ENCODE data around the gene TMEM121.

The TMEM121 gene

DNA sequence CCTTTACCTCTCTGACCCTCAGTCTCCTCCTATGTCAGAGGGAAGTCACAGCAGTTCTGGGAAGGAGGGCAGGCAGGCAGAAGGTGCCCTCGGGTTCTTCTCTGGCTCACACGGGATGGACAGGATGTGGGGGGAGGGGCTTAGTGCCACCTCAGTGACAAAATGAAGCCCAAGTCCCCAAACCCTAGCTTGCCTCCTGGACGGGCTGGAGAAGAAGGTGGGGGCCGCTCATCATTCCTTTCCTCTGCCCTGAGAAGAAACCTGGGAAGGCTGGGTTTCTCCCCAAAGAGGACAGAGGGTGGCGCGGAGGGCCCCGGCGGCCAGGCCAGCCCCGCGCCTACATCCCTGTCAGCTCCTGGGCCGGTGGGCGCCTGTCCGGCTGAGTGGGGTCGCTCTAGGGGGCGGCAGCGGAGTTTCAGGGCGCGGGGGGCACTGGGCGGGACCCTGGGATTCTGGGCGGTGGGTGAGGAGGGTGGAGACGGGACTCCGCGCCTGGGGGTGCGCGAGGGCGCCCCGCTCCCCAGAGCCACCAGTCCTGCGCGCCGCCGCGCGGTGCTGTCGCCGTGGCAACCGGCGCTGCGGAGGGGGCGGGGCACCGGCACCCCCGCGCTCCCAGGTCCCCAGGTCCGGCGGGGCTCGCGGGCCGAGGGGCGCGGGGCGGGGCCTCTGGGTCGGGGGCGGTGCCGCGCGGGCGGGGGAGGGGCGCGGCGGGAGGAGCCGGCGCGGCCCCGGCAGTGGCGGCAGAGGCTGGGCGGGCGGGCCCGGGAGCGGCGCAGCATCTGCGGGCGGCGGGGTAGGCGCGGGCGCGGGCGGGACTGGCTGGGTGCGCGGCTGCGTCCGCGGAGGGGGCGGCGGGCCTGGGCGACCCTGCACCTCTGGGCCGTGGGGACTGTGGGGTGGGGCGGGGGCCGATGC, at the start of gene TMEM121:
Gene TMEM121, plus strand, starts transcription at position 723 of the 915 bp plus-strand sequence. CDS start 2,252 bp downstream, outside the sequence.
- peak; percentile 27 for DNase-seq

DNA sequence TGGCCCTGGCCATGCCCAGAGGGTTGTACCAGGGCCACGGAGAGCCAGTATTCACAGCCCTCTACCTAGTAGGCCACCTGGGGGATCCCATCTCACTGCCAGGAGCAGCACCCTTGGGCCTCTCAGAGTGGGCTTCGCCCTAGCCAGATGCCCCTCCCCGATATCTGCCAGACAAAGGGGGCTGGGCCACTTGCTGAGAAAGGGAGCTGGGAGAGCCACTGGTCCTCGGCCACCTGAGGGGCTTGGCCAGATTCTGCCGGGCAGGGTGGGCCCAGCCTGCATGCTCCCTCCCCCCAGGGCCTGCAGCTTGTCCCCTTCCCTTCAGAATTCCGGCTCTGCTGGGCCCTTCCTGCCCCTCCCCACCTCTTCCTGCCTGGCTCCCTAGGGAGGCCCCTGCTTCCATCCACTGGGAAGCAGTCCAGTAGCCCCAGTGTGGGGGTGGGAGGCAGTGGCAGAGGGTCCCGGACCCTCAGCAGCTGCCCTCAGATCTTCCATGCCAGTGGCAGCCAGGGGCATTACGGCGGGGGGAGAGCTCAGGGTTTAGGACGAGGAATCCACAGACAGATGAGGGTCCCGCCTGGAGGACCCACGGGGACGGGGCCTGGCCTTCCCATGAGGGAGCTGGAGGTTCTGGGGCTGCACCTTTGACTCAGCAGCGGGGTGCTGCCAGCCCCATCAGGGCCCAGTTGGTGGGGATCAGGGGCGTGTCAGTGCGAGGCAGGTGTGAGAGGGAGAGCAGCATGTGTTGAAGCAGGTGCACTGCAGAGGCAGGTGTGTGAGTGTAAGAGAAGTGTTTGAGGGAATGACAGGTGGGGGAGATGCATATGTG, 49.3 kb upstream of the TMEM121 start:
- peak; percentile 47 for DNase-seq

DNA sequence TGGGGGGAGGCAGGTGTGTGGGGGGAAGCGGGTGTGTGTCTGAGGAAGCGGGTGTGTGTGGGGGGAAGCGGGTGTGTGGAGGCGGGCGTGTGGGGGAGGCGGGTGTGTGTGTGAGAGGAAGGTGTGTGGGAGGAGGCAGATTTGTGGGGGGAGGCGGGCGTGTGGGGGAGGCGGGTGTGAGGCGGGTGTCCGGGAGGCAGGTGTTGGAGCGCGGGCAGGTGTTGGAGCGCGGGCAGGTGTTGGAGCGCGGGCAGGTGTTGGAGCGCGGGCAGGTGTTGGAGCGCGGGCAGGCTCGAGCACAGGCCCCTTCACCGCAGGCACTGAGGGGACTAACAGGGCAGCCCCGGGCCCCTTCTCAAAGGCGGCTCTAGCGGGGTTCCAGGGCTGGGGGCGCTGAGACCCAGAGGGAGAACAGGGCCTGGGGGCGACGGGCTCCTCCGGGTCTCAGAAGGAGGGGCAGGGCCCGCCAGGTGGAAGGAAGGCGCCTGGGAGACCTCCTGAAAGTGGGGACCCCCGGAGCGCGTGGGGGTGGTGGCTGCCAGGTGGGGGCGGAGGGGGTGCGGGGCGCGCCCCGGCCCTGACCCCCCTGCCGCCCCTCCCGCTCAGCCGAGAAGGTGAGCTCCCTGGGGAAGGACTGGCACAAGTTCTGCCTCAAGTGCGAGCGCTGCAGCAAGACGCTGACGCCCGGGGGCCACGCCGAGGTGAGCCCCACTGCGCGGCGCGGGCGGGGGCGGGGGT, 48.6 kb upstream of the TMEM121 start:
- DNase-seq: no peak

DNA sequence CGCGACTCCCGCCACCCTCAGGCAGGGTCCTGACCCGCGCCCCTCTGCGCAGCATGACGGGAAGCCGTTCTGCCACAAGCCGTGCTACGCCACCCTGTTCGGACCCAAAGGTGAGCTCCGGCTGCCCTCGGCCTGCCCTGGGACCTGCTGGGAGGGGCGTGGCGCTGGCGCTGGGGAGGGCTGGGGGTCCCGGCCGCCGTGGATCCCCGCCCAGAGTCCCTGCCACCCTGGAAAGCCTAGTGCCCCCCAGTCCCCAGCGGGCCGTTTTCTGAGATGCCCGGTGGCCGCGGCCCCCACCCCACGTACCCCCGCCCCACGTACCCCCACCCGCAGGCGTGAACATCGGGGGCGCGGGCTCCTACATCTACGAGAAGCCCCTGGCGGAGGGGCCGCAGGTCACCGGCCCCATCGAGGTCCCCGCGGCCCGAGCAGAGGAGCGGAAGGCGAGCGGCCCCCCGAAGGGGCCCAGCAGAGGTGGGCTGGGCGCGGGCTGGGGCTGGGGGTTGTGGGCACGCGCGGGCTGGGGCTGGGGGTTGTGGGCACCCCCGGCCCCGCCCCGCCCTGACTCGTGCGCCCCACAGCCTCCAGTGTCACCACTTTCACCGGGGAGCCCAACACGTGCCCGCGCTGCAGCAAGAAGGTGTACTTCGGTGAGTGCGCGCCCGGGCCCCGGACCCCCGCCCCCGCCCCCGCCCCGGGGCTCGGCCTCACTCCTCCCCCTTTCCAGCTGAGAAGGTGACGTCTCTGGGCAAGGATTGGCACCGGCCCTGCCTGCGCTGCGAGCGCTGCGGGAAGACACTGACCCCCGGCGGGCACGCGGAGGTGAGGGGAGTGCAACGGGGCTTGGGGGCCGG, 47.8 kb upstream of the TMEM121 start:
- DNase-seq: no peak

DNA sequence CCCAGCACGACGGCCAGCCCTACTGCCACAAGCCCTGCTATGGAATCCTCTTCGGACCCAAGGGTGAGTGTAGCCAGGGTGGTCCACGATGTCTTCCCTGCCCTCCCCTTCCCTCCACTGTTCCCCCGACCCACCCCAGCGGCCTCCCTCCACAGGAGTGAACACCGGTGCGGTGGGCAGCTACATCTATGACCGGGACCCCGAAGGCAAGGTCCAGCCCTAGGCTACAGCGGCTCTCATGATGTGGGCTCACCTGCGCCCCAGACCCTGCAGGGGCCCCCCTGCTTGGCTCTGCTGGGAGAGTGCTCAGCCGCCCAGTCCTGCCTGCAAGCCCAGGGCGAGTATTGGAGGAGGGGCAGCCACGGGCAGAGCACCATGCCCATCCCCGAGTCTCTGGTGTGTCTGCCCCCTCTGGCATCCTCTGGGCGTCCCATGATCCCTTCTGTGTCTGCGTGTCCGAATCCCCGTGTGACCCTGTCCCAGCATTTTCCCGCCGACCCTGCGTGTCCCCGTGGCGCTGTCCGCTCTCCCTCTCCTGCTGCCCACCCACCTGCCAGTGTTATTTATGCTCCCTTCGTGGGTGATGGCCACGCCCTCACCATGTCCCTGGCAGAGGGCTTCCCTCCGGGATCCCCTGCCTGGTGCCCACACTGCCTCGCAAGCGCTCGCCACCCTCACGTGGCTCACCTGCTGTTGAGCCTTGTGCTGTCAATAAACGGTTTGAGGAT, 46.8 kb upstream of the TMEM121 start:
- DNase-seq: no peak

DNA sequence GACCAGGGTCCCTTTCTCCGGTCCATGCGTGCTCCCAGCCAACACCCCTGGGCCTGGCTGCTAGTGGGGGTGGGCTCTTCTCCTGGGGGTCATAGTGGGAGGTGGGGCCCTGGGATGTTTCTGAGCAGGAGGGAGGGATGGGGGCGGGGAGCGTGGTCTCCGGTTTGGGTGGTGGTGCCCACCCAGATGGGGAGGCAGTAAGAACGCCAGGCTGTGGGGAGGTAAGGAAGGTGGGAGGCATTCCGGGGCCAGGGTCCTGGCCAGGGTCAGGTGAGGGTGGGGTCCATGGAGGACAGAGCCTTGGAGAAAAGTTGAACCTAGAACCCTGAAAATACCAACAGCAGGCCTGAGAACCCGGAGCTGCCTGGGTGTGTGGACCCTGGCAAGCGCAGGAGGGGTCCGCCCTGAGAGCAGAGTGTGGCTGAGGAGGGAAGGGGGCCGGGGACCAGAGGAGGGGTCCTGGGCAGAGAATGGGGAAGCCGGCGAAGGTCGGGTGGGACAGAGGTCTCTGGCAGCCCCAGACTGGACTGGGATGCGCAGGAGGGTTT, 46.1 kb upstream of the TMEM121 start:
- DNase-seq: no peak

DNA sequence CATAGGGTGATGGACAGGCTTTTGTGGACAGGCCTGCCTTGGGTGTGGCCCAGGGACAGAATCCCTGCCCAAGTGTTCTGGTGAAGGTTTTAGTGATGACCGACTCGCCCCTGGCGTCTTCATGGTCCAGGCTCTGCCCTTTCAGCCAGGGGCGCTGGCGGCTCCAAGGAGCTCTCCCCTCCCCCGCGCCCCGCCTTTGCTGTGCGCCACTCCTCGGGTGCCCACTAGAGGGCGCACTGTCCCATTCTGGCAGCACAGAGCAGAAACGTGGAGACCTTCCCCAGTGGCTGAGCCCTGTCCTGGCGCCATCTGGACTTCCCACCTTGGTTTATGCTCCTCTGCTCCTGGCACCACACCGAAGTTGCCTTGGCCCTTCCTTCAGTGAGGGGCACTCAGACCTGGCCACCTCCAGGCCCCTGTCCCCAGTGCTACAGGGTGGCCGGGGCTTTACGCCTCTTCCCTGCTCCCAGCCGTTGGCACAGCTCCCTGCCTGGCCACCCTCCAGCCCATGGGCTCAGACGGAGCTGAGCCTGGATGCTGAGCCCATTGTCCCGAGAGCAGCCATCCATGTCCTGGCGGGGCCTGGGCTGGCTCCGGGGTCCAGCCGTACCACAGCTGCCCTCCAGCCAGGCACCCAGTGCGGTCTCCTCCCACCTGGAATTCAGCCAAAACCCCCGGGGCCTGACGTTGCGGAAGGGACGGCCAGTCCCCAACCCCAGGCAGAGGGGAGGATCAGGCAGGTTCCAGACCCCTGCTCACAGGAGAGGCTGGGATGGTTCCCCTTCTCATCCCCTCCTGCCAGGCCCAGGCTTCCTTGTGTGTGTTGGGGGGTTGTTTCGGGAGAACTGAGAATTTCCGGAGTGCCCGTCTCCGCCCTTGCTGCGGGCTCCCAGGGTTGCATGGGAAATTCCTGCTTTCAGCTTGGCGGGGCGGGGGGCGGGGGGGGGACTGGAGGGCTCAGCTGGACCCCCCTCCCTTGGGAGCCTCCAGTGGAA, 45.3 kb upstream of the TMEM121 start:
- DNase-seq: peak; percentile 95

DNA sequence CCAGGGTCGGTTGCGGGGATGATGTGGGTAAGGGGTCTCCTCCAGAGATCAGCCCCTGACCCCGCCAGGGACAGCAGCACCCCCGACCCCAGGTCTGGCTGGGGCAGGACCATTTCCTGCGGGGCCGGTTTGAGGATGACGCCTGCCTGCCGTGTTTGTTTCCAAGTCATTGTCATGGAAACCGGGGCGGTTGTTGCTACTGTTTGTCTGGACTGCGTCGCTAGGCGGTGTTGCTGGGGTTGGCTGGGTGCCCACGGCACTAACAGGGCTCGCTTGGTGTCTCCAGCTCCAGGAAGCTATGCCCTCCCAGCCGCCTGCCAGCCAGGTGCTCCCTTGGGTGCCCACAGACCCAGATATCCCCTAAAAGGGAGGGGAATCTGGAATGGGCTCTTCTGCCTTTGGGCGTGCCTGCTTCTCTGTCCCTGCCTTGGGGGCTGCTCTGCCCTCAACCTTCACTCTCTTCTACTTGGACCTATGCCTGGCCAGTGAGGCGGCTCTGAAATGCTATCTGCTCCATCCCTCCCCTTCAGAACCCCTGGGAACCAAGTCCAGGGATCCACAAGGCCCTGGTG, 44.4 kb upstream of the TMEM121 start:
- DNase-seq: peak; percentile 100

DNA sequence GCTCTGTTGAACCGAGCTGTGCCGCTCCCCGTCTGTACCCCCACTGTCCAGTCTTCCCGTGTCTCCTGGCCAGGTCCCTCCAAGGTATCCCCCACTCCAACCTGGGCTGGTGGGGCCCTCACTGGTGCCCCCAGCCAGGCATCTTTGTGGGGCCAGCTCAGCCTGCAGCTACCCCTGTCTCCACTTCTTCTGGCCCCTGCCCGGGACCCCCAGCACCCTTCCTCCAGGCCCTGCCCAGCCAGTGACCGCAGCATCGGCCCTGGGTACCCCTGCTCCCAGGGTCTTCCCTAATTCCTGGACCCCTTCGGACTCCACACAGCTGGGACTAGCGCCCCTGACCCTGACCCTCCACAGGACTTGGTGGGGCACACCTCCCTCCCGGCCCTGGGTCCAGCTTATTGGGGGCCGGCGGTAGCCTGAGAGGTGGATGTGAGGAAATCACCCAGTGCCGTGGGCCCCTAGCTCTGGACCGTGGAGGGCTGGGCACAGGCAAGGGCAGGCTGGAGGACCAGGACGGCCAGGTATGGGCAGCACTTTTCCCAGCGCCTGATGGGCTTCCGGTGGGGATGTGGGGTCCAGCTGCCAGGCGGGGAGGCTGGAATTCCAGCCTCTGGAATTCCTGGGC, 43.8 kb upstream of the TMEM121 start:
- no peak for DNase-seq

DNA sequence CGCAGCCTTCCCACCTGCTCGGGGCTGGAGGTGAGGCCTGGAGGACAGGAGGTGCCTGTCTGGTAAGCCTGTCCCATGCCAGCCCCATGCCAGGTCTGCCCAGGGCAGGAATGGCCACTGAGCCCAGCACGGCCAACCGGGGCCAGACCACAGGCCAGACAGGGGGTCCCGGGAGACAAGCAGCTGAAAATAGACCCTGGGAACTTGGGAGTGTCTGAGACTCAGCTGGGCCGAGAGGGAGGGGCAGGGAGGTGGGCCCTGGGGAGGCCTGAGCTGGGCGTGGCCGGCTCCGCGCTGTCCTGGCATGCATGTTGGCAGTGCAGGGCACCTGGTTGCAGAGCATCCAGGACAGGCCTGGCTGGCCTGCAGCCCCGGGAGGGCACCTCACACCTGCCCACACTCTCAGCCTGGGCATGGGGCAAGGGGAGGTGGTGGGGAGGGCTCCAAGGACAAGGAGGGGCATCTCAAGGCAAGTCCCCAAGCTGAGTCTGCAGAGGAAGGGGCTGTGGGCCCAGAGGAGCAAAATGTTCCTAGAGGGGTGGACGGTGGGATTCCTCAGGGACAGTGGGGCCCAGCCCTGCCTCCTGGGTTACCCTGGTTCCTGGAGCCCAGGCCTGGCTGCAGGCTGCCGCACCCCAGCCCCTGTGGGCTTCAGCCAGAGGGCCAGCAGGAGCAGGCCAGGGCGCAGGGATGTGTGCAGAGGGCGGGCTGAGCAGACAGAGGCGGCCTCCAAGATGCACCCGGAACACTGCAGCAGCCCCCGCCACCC, 42.9 kb upstream of the TMEM121 start:
- DNase-seq: no peak

DNA sequence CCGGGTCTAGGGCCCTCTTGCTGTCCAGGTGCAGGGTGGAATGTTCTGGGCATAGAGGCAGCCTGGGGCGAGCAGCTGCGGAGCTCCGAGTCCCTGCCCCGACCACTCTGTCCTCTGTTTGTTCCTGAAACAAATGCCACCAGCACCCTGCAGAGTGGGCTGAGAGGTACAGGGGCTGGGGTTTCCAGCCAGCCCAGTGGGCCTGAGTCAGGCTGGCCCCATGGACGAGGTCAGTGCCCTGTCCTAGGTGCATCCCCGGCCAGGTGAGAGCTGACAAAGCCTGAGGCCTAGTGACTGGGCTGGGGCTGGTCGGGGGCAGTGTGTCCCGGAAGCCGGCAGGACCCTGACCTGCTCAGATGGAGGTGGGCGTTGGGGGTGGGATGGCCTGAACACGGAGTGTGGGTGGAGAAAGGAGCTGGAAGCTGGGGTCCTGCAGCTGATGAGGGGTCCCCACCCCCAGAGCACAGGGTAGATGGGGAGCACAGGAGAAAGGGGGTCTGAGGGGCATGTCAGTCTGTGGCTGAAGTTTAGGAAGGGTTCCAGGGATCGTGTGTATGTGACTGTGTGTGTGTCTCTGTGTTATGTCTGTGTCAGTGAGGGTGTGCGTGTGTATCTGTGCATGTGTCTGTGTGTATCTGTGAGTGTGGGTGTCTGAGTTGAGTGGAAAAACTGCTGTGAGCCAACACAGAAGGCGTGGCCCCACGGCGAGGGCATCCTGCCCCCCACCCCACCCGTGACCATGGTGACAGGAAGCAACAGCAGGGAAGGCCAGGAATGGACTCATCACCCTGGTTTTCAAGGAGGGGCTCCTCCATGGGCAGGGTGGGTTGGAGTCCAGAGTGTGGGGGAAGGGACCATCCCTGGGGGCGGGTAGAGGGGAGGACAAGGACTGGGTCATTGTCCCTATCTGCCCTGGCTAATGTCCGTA, 42.0 kb upstream of the TMEM121 start:
- DNase-seq: peak; percentile 30

DNA sequence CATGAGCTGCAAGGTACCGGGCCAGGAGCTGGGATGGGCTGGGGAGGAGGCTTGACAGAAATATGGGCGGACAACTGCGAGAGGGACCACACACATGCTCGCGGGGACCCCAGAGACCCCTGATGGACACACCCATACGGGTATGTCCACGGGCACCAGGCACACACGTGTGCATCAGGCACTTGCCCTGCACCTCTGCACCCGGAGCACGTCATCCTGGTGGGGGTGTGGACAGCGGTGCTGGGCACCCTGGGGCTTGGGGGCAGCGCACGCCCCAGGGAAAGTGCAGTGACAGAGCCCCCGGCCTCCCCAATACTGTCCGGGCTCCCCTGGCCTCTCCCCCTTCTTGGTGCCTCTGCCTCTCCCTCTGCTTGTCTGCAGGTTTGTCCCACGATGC, 41.4 kb upstream of the TMEM121 start:
- no peak for DNase-seq

DNA sequence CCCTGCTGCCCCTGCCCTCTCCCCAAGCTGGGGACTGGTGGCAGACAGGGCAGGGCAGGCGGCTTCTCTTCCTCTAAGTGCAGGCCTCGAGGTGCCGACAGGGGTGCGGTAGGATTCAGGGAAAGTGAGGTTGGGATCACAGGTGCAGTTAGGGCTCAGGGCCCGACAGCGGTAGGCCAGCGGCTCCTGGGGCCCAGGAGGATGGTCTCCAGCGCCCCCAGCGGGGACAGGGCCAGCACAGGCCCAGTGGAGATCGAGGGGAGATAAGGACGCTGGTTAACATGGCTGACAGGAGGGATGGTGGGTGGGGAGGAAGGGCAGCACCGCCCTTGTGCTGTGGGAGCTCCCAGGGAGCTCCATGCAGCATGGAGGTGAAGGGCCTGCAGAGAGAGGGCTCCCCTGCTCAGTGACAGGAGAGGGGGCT, 40.6 kb upstream of the TMEM121 start:
- DNase-seq: no peak

DNA sequence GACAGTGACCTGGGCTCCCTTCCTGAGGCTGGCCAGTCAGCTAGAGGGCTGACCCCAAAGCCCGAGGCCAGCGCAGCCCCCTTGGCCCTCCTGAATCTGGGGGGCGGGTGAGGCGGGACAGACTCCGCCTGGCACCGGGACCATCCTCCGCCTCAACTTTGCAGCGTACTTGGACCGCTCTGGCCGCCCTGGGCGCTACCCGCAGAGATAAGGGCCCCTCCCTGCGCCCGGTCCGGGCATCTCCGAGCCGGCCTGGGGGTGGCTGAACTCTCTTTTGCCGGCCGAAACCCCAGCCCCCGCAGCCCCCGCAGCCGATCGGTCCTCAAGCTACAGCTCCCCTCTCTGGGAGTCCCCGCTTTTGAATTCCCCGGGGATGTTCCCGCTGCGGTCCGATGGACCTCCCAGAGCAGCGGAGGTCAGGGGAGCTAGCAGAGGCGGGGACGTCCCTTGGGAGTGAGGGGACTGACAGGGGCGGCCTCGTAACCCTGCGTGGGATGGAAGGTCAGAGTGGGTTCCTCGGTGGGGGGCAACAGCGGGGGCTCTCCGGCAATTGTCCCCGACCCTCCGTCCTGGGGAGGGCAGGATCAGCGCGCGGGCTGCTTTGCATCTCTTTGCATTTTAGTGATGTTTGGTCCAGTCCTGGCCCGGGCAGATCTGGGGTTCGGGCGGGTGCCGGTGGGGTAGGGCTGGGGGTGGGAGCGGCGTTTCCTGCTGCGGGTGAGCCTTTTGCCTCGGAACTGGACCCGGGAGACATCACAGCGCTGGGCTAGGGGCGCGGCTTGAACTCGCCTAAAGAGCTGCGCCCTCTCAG, 40.0 kb upstream of the TMEM121 start, which contains the start of gene CRIP1:
Gene CRIP1, plus strand, starts transcription at position 724 of the 811 bp plus-strand sequence. CDS start 374 bp downstream, outside the sequence.
- no peak for DNase-seq

DNA sequence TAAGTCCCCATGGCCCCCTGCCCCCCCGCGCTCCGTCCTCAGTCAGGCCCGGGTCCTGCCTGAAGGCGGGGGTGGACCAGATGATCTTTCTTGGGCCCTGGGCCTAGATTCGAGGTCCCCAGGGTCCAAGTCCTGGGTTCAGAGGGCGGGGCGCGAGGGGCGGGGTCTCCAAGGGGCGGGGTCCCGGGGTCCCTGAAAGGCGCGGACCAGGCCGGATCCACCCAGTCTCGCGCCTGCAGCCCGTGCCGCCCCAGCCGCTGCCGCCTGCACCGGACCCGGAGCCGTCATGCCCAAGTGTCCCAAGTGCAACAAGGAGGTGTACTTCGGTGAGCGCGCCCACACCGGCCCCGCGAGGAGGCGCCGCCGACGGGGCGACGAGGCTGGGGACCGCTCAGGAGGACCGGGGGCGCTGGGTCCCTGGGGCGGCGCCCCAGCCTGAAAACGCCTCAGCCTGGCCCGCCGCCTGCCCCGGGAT, 39.4 kb upstream of the TMEM121 start:
- DNase-seq: no peak

Data from COR-L47 (cell line).